ENCODE results near the gene SLCO1C1. TPM values are rescaled to one million over a fixed set of nuclear protein-coding genes. Genes with fewer than 3 reads are reported as not detected.

SLCO1C1 gene
- total RNA-seq, 1 donor from 2014 or later, result not detected

- Histone ChIP-seq H3K4me1 (no peaks in the 10 kb centered on the region), H3K4me3 (no peak overlapping the region), H3K4me2 (no peak overlapping the region), H4K20me1 (ENCODE audit: low read depth) (no peaks in the 10 kb centered on the region), H3K36me3 (no peaks in the 10 kb centered on the region), H3F3A (ENCODE audit: low read depth) (no peaks in the 10 kb centered on the region), H2AFZ (replicated peaks) (no peak overlapping the region), H3K9me3 (ENCODE audit: low read depth) (no peaks in the 10 kb centered on the region), H3K79me2 (ENCODE audit: low read depth) (no peaks in the 10 kb centered on the region), H3K27ac (no peak overlapping the region), H3K9ac (no peak overlapping the region), H3K27me3 (no peaks in the 10 kb centered on the region)
- no peak overlapping the region for H3K27ac Mint-ChIP-seq
- no peaks in the 10 kb centered on the region for H3K36me3 Mint-ChIP-seq
- H3K4me3 Mint-ChIP-seq, result no peak overlapping the region
- H3K9me3 Mint-ChIP-seq, result no peaks in the 10 kb centered on the region
- no peaks in the 10 kb centered on the region for H3K4me1 Mint-ChIP-seq
- DNase-seq (ENCODE audit: low spot score), result no peak
- TF ChIP-seq EZH2phosphoT487 (IDR thresholded peaks at IDR 0.05) (no peak), EZH2 (IDR thresholded peaks at IDR 0.05) (no peak), CTCF (IDR thresholded peaks at IDR 0.05) (no peak)
- H3K27me3 Mint-ChIP-seq (ENCODE audit: insufficient read depth, low read depth), result no peaks in the 10 kb centered on the region
Observed at GRCh38 chr12:20748198-20748597, 53.1 kb downstream of the SLCO1C1 start.

- Histone ChIP-seq H3K79me2 (ENCODE audit: low read depth) (no peaks in the 10 kb centered on the region), H3F3A (ENCODE audit: low read depth) (no peaks in the 10 kb centered on the region), H3K9me3 (ENCODE audit: low read depth) (no peaks in the 10 kb centered on the region), H3K4me3 (no peak overlapping the region), H2AFZ (replicated peaks) (no peak overlapping the region), H3K27ac (no peak overlapping the region), H3K9ac (no peak overlapping the region), H4K20me1 (ENCODE audit: low read depth) (no peaks in the 10 kb centered on the region), H3K4me1 (no peaks in the 10 kb centered on the region), H3K4me2 (no peak overlapping the region), H3K36me3 (no peaks in the 10 kb centered on the region), H3K27me3 (no peaks in the 10 kb centered on the region)
- no peak for DNase-seq (ENCODE audit: low spot score)
- TF ChIP-seq EZH2phosphoT487 (IDR thresholded peaks at IDR 0.05) (no peak), EZH2 (IDR thresholded peaks at IDR 0.05) (no peak), CTCF (IDR thresholded peaks at IDR 0.05) (no peak)
- Mint-ChIP-seq H3K9me3 (no peaks in the 10 kb centered on the region), H3K36me3 (no peaks in the 10 kb centered on the region), H3K4me3 (no peak overlapping the region), H3K4me1 (no peaks in the 10 kb centered on the region), H3K27me3 (ENCODE audit: insufficient read depth, low read depth) (no peaks in the 10 kb centered on the region), H3K27ac (no peak overlapping the region)
Observed at GRCh38 chr12:20751046-20751445, 55.9 kb downstream of the SLCO1C1 start.

GRCh38 chr12:20777420-20777819 is 82.3 kb downstream of the SLCO1C1 start:
- no peaks in the 10 kb centered on the region for H3K4me1 ChIP-seq
- H2AFZ ChIP-seq (replicated peaks), result no peak overlapping the region
- H4K20me1 ChIP-seq (ENCODE audit: low read depth), result no peaks in the 10 kb centered on the region
- Mint-ChIP-seq H3K27ac (no peak overlapping the region), H3K4me3 (no peak overlapping the region), H3K4me1 (peaks cover 4% of the 10 kb centered on the region), H3K9me3 (peaks cover 3% of the 10 kb centered on the region), H3K36me3 (no peaks in the 10 kb centered on the region), H3K27me3 (ENCODE audit: insufficient read depth, low read depth) (no peaks in the 10 kb centered on the region)
- H3K27ac ChIP-seq, result no peak overlapping the region
- no peaks in the 10 kb centered on the region for H3K79me2 ChIP-seq (ENCODE audit: low read depth)
- no peaks in the 10 kb centered on the region for H3F3A ChIP-seq (ENCODE audit: low read depth)
- no peak overlapping the region for H3K9ac ChIP-seq
- TF ChIP-seq EZH2 (IDR thresholded peaks at IDR 0.05), result no peak
- TF ChIP-seq EZH2phosphoT487 (IDR thresholded peaks at IDR 0.05), result no peak
- TF ChIP-seq CTCF (IDR thresholded peaks at IDR 0.05), result no peak
- H3K4me3 ChIP-seq, result no peak overlapping the region
- H3K27me3 ChIP-seq, result no peaks in the 10 kb centered on the region
- DNase-seq (ENCODE audit: low spot score), result no peak
- H3K9me3 ChIP-seq (ENCODE audit: low read depth), result no peaks in the 10 kb centered on the region
- no peaks in the 10 kb centered on the region for H3K36me3 ChIP-seq
- H3K4me2 ChIP-seq, result no peak overlapping the region
